Lower leg skin (tissue), 3 donors: ENCODE results near the gene SHD.

Experiments used
- POLR2A ChIP-seq, 2 donors: fragments of 450-650 bp; IDR thresholded peaks; one replicate each; pipeline ENCODE4 v1.6.1; 2016 to 2017; ENCODE audit warnings: antibody characterized with exemption in 2 of 2, mild to moderate bottlenecking in 1 of 2, moderate library complexity in 1 of 2
- TF ChIP-seq, protein P1 (sequence below), 3 donors: fragments of 450-650 bp; IDR thresholded peaks; one replicate each; pipeline ENCODE4 v1.5.1; 2016; ENCODE audit warnings: antibody characterized with exemption in 3 of 3, mild to moderate bottlenecking in 3 of 3, moderate library complexity in 2 of 3

DNA sequence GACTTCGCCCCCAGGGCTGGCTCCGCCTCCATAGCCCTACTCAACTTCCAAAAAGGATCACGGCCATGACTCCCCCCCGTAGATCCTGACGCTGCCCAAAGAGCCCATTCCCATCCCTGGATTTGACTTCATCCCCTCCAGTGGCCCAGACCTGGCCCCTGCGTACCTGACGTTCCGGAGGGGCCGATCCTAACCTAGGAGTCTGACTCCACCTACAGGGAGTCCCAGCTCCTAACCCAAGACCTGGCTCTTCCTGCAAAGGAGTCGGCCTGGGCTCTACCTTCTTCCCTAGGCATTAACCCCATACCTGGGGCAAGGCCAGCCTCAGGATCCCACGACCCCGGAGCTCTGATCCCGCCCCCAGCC is 48.8 kb downstream of the SHD start:
- TF ChIP-seq POLR2A (IDR thresholded peaks at IDR 0.05), result no peak
- TF ChIP-seq, protein P1, sequence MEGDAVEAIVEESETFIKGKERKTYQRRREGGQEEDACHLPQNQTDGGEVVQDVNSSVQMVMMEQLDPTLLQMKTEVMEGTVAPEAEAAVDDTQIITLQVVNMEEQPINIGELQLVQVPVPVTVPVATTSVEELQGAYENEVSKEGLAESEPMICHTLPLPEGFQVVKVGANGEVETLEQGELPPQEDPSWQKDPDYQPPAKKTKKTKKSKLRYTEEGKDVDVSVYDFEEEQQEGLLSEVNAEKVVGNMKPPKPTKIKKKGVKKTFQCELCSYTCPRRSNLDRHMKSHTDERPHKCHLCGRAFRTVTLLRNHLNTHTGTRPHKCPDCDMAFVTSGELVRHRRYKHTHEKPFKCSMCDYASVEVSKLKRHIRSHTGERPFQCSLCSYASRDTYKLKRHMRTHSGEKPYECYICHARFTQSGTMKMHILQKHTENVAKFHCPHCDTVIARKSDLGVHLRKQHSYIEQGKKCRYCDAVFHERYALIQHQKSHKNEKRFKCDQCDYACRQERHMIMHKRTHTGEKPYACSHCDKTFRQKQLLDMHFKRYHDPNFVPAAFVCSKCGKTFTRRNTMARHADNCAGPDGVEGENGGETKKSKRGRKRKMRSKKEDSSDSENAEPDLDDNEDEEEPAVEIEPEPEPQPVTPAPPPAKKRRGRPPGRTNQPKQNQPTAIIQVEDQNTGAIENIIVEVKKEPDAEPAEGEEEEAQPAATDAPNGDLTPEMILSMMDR (IDR thresholded peaks at IDR 0.05), result no peak
